Measurements from ENCODE around the gene SEZ6L.

SEZ6L gene

DNA sequence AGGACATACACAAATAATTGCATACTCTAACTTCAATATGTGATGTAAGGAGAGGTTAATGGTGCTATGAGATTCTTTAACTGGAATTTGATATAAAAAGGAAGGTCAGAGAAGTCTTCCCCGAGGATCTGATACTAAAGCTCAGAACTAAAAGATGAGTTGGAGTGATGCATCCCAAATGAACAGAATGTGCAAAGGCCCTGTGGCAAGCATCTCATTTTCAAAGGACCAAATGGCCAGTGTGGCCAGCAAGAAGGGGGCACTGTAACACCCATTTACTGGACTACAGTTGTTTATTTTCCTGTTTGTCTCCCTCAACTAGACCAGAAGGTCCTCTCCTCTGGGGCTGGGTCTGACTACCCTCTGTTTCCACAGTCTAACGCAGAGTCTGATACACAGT lies 144.9 kb downstream of the SEZ6L start:
- Histone ChIP-seq H4K20me1 (ENCODE audit: insufficient read depth, low read length) (no peaks in the 10 kb centered on the region), H3K27ac (ENCODE audit: low read length) (no peak overlapping the region), H3K36me3 (ENCODE audit: insufficient read depth, low read length) (no peaks in the 10 kb centered on the region), H3K4me2 (ENCODE audit: insufficient read depth, low read length) (no peak overlapping the region), H3K79me2 (ENCODE audit: insufficient read depth, low read length) (no peaks in the 10 kb centered on the region), H3K9me3 (ENCODE audit: insufficient read depth, low read length, severe bottlenecking) (no peaks in the 10 kb centered on the region), H3K4me1 (ENCODE audit: insufficient read depth, low read length) (no peaks in the 10 kb centered on the region), H2AFZ (ENCODE audit: low read depth, low read length) (no peak overlapping the region), H3K9ac (ENCODE audit: low read depth, low read length) (no peak overlapping the region), H3K27me3 (ENCODE audit: insufficient read depth, low read length, poor library complexity) (peaks cover 5% of the 10 kb centered on the region), H3K4me3 (ENCODE audit: low read depth in 1 of 2, low read length in 2 of 2) (no peak overlapping the region)
- ATAC-seq (ENCODE audit: insufficient read depth, low read depth) (no peak), DNase-seq (no peak)
- TF ChIP-seq CTCF (IDR thresholded peaks at IDR 0.05; ENCODE audit: borderline replicate concordance, extremely low read depth, low read length, poor library complexity, severe bottlenecking) (no peak), EZH2 (IDR thresholded peaks at IDR 0.05; ENCODE audit: borderline replicate concordance, low read depth, low read length, severe bottlenecking) (no peak)

- H4K20me1 ChIP-seq (ENCODE audit: insufficient read depth, low read length), result no peaks in the 10 kb centered on the region
- H3K4me3 ChIP-seq (ENCODE audit: low read depth in 1 of 2, low read length in 2 of 2), result no peak overlapping the region
- H3K27ac ChIP-seq (ENCODE audit: low read length), result no peak overlapping the region
- peaks cover 5% of the 10 kb centered on the region for H3K27me3 ChIP-seq (ENCODE audit: insufficient read depth, low read length, poor library complexity)
- H3K36me3 ChIP-seq (ENCODE audit: insufficient read depth, low read length), result no peaks in the 10 kb centered on the region
- TF ChIP-seq CTCF (IDR thresholded peaks at IDR 0.05; ENCODE audit: borderline replicate concordance, extremely low read depth, low read length, poor library complexity, severe bottlenecking), result no peak
- TF ChIP-seq EZH2 (IDR thresholded peaks at IDR 0.05; ENCODE audit: borderline replicate concordance, low read depth, low read length, severe bottlenecking), result no peak
- no peak overlapping the region for H3K4me2 ChIP-seq (ENCODE audit: insufficient read depth, low read length)
- H3K9ac ChIP-seq (ENCODE audit: low read depth, low read length), result no peak overlapping the region
- no peaks in the 10 kb centered on the region for H3K9me3 ChIP-seq (ENCODE audit: insufficient read depth, low read length, severe bottlenecking)
- no peak overlapping the region for H2AFZ ChIP-seq (ENCODE audit: low read depth, low read length)
- ATAC-seq (ENCODE audit: insufficient read depth, low read depth) (no peak), DNase-seq (no peak)
- no peaks in the 10 kb centered on the region for H3K4me1 ChIP-seq (ENCODE audit: insufficient read depth, low read length)
- H3K79me2 ChIP-seq (ENCODE audit: insufficient read depth, low read length), result no peaks in the 10 kb centered on the region
Measured at GRCh38 chr22:26314656-26315055, 145.4 kb downstream of the SEZ6L start.

- no peaks in the 10 kb centered on the region for H4K20me1 ChIP-seq (ENCODE audit: insufficient read depth, low read length)
Measured at GRCh38 chr22:26316732-26317285, 147.5 kb downstream of the SEZ6L start.

More at GRCh38 chr22:26316732-26317285, 147.5 kb downstream of the SEZ6L start:
- no peak for TF ChIP-seq EZH2 (IDR thresholded peaks at IDR 0.05; ENCODE audit: borderline replicate concordance, low read depth, low read length, severe bottlenecking)
- TF ChIP-seq CTCF (IDR thresholded peaks at IDR 0.05; ENCODE audit: borderline replicate concordance, extremely low read depth, low read length, poor library complexity, severe bottlenecking), result no peak
- no peaks in the 10 kb centered on the region for H3K9me3 ChIP-seq (ENCODE audit: insufficient read depth, low read length, severe bottlenecking)
- no peak overlapping the region for H3K4me3 ChIP-seq (ENCODE audit: low read depth in 1 of 2, low read length in 2 of 2)
- no peak overlapping the region for H3K4me2 ChIP-seq (ENCODE audit: insufficient read depth, low read length)
- no peaks in the 10 kb centered on the region for H3K79me2 ChIP-seq (ENCODE audit: insufficient read depth, low read length)
- H3K27me3 ChIP-seq (ENCODE audit: insufficient read depth, low read length, poor library complexity), result peaks cover 5% of the 10 kb centered on the region
- H3K4me1 ChIP-seq (ENCODE audit: insufficient read depth, low read length), result no peaks in the 10 kb centered on the region
- no peak overlapping the region for H3K9ac ChIP-seq (ENCODE audit: low read depth, low read length)
- no peak overlapping the region for H2AFZ ChIP-seq (ENCODE audit: low read depth, low read length)
- H3K27ac ChIP-seq (ENCODE audit: low read length), result no peak overlapping the region
- H3K36me3 ChIP-seq (ENCODE audit: insufficient read depth, low read length), result no peaks in the 10 kb centered on the region
- ATAC-seq (ENCODE audit: insufficient read depth, low read depth), result no peak
- DNase-seq, result no peak

All from DND-41 (cell line).